Stimulated activated CD4-positive, alpha-beta T cell treated with anti-CD3 and anti-CD28 coated beads, Interleukin-1b, Interleukin-23, amount 100 ng/mL, for 1 hour (primary cell): ENCODE data around the gene OR1M1.

Experiments
- DNase-seq, 2 donors: peaks; one replicate each; pipeline ENCODE4 v3.0.0-alpha.2; 2020; ENCODE audit warnings: low read depth in 2 of 2

The OR1M1 gene

DNA sequence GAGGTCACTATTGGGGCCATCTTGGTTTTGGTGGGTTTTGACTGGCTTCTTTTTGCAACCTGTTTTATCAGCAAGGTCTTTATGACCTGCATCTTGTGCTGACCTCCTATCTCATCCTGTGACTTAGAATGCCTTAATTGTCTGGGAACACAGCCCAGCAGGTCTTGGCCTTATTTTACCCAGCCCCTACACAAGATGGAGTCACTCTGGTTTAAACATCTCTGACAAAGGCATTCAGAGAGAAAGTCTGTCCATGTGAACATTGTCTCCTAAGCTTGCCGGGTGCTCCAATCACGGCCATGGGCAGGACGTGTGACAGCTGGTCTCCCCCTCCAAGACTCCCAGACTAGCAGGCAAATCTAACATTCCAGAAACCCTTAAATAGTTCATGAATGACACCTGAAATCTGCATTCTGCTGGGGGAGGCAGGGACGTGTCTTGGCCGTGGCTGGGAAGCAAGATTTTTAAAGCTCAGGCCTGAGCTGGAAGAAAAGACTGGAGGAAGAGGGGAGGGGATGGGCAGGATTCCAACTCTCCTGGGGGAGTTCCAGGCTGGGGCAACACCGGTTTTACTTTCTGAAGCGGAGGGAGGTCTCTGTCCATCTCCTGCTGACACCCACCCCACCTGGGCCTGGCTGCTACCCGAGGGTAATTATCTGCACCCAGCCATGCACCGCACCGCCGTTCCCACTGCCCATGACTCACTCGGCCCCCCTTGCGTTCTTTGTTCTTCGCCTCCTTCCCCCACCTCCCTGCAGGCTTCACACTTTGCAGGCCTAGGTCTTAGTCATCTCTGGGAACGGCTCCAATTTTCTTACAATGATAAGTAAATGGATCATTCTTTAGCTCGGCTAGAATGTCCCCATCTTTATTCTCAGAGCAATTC, 11.6 kb upstream of the OR1M1 start:
- DNase-seq = no peak

DNA sequence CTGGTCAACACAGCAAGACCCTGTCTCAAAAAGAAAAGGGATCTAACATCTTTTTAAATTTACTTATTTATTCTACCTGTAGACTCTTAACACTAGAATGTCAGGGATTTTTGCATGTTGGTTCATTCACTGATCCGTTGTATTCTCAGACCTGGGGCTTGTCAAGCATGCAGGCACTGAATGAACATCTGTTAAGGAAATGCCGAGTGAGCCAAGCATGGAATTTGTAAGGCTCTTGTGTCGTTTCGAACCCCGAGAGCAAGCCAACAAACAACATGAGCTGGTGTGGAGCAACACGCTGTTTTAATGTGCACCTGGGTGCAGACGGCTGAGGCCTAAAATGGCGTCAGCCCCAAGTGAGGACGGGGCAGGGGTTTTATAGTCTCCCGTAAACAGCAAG, 10.0 kb upstream of the OR1M1 start:
- DNase-seq = no peak

DNA sequence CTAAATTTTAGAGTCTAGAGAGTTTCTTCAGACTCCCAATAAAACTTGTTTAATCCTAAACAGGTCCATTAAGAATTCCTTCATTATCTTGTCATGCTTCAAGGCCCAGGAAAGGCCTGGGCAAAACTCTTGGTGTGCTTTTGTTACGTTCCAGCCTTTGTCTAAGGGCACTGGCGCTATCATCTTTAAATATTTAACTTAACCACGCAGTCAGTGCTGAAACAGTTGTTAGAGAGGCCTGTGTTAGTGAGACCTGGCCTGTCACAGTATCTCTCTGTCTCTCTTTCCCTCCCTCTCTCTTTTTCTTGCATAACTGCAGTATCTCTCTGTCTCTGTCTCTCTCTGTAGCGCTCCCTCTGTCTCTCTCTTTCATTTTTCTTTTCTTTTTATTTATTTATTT, 8.2 kb upstream of the OR1M1 start:
- DNase-seq = no peak

DNA sequence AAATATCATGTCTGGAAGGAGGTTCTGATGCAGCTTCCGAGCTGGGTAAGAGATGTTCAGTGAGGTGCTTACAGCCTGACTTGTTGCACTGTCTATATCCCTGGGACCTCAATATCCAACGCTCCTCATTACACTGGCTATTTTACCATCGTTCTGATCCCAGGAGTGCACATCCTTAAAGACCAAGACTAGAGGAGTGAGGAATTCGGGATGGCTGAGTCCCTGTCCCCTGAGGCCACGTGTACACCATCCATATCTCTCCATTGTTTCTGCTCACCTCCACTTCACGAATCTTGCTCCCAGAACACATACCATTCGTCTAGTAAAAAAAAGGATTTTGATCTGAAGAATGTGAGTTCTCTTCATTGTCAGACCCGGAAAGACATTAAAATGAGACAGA, 20.5 kb downstream of the OR1M1 start, which contains the start of gene OR7G2:
TSS of gene OR7G2 (minus strand) at position 101 of the 400 bp plus-strand sequence. CDS start 4,232 bp downstream, outside the sequence.
- no peak for DNase-seq

DNA sequence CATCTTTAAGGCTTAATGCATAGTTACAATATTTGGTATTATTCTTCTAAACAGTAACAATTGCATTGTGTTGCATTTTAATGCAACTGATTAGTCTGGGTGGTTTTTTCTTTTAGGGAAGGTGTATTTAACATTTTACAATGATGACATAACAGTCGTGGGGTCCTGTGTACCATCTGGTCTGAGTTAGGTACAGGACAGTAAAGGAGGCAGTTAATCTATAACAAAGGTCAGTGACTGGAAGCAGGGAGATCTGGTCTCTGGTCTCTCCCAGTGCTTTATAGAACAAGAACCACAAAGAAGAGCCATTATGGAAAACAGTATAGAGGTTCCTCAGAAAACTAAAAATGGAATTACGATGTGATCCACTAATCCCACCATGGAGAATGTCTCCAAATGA, 23.1 kb downstream of the OR1M1 start:
- DNase-seq = no peak

DNA sequence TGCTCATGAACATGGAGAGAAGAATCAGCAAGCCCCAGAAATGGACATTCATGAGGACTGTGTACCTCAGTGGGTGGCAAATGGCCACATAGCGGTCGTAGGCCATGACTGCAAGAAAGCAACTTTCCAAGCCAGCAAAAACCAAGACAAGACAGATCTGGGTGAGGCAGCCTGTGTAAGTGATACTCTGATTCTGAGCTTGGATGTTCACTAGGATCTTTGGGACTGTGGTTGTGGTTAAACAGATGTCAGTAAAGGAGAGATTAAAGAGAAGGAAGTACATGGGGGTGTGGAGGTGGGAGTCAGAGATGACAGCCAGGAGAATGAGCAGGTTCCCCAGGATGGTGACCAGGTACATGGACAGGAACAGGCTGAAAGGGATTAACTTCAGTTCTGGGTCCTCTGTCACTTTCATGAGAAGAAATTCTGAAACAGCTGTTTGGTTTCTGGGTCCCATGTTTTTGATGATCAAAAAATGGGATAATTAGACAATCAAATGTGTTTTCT, 28.5 kb downstream of the OR1M1 start, which contains the start of gene OR7G1:
TSS of gene OR7G1 (minus strand) at position 457 of the 507 bp plus-strand sequence. CDS start at position 457, 0 bp downstream.
- no peak for DNase-seq

DNA sequence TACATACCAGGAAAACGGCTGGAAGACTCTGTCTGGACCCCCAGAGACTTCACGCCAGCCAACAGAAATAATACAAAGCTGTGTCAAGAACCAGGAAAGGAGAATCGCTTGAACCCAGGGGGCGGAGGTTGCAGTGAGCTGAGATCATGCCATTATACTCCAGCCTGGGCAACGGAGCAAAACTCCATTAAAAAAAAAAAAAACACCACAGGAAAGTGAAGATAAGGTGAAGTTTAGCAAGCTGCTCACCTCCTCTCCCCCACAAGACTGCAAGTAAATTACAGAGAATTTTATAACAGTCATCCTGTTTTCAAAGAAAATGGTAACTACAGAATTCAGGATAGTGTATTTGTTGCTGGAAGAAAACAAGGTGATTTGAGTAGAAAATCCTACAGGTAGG, 29.7 kb downstream of the OR1M1 start:
- no peak for DNase-seq

DNA sequence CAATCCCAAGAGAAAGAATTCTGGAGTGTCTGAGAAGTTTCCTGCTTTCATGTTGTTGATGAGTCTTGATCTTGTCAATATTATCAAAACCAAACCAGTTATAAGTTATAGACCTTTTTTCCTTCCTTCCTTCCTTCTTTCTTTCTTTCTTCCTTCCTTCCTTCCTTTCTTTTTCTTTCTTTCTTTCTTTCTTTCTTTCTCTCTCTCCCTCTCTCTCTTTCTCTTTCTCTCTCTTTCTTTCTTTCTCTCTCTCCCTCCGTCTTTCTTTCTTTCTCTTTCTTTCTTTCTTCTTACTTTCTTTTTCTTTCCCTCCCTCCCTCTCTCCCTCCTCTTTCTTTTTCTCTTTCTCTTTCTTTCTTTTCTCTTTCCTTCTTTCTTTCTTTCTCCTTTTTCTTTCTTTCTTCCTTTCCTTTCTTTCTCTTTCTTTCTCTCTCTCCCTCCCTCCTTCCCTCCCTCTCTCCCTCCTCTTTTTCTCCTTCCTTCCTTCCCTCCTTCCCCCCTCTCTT, 40.1 kb downstream of the OR1M1 start, which contains the start of gene OR7G3:
TSS of gene OR7G3 (minus strand) at position 51 of the 506 bp plus-strand sequence. CDS start at position 51, 0 bp downstream.
- DNase-seq = no peak

DNA sequence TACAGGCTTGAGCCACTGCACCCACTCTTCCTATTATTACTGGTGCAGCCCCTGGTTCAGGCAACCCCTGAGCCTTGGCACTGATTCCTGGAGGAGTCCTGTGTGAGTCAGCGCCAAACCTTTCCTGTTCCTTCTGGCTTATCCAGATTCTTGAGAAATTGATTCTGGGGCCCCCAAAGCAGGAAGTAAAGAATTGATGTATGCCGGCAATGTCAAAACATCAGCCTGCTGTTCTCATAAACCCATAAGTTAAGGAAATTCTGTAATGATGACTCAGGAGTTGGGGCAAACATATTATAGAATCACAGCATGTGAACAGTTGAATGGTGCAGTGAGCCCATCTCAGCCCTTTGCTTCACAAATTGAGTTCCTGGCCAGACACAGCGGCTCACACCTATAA, 41.3 kb downstream of the OR1M1 start:
- DNase-seq = no peak

DNA sequence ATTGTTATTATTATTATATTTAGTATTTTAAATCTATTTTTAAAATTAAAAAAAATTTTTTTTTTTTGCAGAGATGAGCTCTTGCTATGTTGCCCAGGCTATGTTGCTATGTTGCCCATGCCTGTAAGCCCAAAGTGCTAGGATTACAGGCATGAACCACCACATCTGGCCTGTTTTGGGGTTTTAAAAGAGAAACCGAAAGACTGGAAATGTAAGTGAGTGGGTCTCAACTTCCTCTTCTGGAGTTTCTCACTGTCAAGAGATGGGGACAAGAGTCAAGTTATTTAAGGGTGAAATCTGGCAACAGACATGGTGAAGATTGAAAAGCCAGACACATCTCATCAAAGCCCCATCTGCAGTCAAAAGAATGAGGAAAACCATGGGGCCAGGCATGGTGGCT, 44.1 kb downstream of the OR1M1 start:
- DNase-seq = no peak

DNA sequence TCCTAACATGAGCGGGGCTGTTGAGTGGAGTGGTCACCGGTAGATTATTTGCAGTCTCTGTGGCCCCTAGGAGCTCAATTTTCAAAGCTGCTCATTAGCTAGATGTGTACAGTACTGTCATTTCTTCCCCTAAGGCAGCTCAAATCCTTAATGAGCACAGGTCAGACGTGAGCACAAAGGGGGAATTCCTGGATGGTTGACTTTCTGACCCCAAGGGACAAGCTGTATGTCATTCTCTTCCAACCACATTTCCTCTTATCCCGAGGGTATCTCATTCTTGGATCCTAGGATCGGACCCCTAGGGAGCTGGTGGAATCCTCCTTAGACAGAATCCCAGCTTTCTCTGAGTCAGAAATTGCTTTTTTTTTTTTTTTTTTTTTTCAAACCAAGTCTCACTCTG, 45.6 kb downstream of the OR1M1 start:
- no peak for DNase-seq

DNA sequence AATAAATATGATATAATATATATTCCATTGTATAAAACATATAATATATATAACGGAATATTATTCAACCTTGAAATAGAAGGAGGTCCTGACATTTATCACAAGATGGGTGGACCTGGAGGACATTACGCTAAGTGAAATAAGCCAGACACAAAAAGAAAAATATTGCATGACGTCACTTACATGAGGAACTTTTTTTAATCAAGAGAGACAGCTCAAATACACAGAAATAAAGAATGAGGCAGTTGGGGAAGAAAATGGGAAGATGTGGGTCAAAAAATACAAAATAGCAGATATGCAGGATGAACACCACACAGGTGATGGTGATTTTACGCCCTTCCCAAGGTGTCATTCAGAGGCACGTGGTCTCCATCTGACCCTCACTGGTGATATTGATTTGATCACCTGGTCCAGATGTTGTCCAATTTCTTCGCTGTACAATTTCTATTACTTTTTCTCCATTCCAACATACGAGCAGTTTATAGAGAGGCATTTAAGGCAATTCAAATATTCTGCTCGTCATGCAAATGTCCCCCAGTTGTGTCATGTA, 52.8 kb downstream of the OR1M1 start:
- no peak for DNase-seq

DNA sequence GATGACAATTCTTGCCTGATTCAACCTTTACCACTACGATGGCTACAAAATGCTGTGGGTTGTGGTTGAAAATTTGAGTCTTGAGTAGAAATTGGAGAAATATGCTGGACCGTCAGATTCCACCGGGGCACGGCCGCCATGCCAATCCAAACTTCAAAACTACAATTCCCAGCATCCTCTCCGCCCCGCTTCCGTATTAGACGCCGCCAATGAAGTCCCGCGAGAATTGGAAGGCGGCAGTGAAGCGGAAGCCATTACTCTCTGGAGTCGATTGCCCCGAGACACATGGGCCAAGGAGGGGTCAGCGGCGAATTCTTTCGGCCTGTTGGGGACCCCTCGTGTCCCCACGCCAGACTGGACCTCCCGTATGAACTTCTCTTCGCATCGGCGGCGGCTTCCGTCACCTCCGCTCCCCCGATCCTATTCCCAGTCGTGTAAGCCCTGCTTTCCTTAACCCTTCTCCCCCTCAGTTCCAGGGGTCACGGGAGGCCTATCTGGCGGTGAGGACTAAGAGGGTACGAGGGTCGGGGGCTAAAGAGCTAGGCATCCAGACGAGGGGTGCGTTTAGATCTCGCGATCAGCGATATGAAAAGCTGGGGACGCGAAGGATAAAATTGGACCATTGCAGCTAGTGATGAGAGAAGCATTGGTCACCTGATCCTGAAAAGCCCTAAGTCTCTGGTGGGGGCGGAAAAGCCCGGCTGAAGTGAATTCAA, 53.5 kb downstream of the OR1M1 start, which contains the start of gene ZNF317:
TSS of gene ZNF317 (plus strand) at position 239 of the 716 bp plus-strand sequence. CDS start 15,620 bp downstream, outside the sequence.
- DNase-seq = peak; percentile 67 to 73

DNA sequence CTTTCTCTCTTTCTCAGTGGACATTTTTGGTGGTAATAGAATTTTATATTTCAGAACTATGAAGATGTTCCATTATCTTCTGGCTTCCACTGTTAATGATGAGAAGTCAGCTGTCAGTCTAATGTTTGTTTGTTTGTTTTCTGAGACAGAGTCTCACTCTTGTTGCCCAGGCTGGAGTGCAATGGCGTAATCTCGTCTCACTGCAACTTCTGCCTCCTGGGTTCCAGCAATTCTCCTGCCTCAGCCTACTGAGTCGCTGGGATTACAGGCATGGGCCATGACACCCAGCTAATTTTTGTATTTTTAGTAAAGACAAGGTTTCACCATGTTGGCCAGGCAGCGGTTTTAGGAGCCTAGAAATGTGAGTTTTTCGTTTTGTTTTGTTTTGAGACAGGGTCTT, 58.1 kb downstream of the OR1M1 start:
- DNase-seq = no peak
